CD4-positive, CD25-positive, alpha-beta regulatory T cell (primary cell): ENCODE data around the gene SLC12A6. TPM values are rescaled to one million over a fixed set of nuclear protein-coding genes. Genes with fewer than 3 reads are reported as not detected.

Experiments used
- ATAC-seq, 2 donors: fragments of 150-1000 bp; cut with Tn5 transposase; one replicate each; pipeline ENCODE4 v1.10.0; 2021; ENCODE audit warnings: low read depth in 2 of 2, moderate number of reproducible peaks in 2 of 2, moderate library complexity in 1 of 2
- DNase-seq, 3 donors: peaks; one replicate each; pipeline versions ENCODE4 v3.0.0 to v3.0.0-alpha.2; 2012 to 2022; ENCODE audit warnings: mixed read lengths in 1 of 3
- H3K27ac ChIP-seq: one replicate; pipeline ENCODE4 v1.7.0; 2013; ENCODE audit warnings: mild to moderate bottlenecking, low read length; ENCODE audit not compliant: insufficient read depth, poor library complexity, severe bottlenecking
- H3K27me3 ChIP-seq: one replicate; pipeline ENCODE4 v1.7.0; 2013; ENCODE audit warnings: low read length; ENCODE audit not compliant: control insufficient read depth, insufficient read depth
- H3K36me3 ChIP-seq: one replicate; pipeline ENCODE4 v1.7.0; 2013; ENCODE audit warnings: mild to moderate bottlenecking, low read length, moderate library complexity; ENCODE audit not compliant: control insufficient read depth, insufficient read depth
- H3K4me1 ChIP-seq: 2 replicates; pipeline ENCODE4 v1.7.0; 2013; ENCODE audit warnings: mild to moderate bottlenecking, low read length; ENCODE audit not compliant: insufficient read depth, control insufficient read depth, poor library complexity, severe bottlenecking
- H3K4me3 ChIP-seq: one replicate; pipeline ENCODE4 v1.7.0; 2013; ENCODE audit warnings: low read depth, mild to moderate bottlenecking, low read length, moderate library complexity
- H3K9me3 ChIP-seq, 2 experiments: 1 replicate in 1 of 2; 2 replicates in 1 of 2; pipeline ENCODE4 v1.7.0; 2013; ENCODE audit warnings: low read length in 2 of 2, mild to moderate bottlenecking in 1 of 2, moderate library complexity in 1 of 2; ENCODE audit not compliant: control insufficient read depth in 2 of 2
- H3K27ac Mint-ChIP-seq, 3 donors: one replicate each; pipeline ENCODE4 v1.8.0; 2020 to 2022; ENCODE audit warnings: mild to moderate bottlenecking in 3 of 3, mixed read lengths in 3 of 3, moderate library complexity in 2 of 3
- H3K27me3 Mint-ChIP-seq: one replicate; pipeline ENCODE4 v1.8.0; 2022; ENCODE audit warnings: mild to moderate bottlenecking, mixed read lengths
- H3K36me3 Mint-ChIP-seq: one replicate; pipeline ENCODE4 v1.8.0; 2020; ENCODE audit warnings: mixed read lengths
- H3K4me1 Mint-ChIP-seq, 4 donors: one replicate each; pipeline ENCODE4 v1.8.0; 2020 to 2022; ENCODE audit warnings: mixed read lengths in 4 of 4, mild to moderate bottlenecking in 1 of 4
- H3K4me3 Mint-ChIP-seq, 4 donors: one replicate each; pipeline ENCODE4 v1.8.0; 2020 to 2022; ENCODE audit warnings: mild to moderate bottlenecking in 4 of 4, mixed read lengths in 4 of 4, moderate library complexity in 3 of 4
- H3K9me3 Mint-ChIP-seq, 7 donors: one replicate each; pipeline ENCODE4 v1.8.0; 2020 to 2022; ENCODE audit warnings: mixed read lengths in 7 of 7, mild to moderate bottlenecking in 3 of 7, moderate library complexity in 2 of 7
- polyA plus RNA-seq, 4 donors: library from polyadenylated mRNA; unstranded; fragments of 300-500 nt; fragmentation: Illumina TruSeq; gene quantifications; one replicate each; pipeline ENCODE4 v1.2.3, GENCODE V29; 2021
- total RNA-seq: library from RNA; stranded (reverse); gene quantifications from one replicate; pipeline ENCODE4 v1.2.3, GENCODE V29; 2022

SLC12A6 gene
- total and polyA plus RNA-seq, 5 donors from 2014 or later: 14.1 to 150 (median 14.7) TPM

DNA sequence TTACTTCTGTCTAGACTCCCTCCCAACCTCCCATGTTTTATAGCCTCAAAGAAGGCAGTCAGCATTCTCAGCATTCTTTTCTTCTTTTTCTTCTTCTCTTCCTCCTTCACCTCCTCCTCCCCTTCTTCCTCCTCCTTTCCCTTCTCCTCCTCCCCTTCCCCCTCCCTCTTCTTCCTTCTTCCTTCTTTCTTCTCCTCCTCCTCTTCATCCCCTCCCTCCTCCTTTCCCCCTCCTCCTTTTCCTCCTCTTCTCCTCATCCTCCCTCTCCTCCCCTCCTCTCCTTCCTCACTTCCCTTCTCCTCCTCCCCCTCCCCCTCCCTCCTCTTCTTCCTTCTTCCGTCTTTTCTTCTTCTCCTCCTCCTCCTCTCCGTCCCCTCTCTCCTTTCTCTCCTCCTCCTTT lies 33.1 kb upstream of the SLC12A6 start:
- H3K9me3 ChIP-seq: no peaks in the 10 kb centered on the region
- H3K9me3 Mint-ChIP-seq: no peaks in the 10 kb centered on the region
- H3K4me1 ChIP-seq: peaks cover 19% of the 10 kb centered on the region
- no peaks in the 10 kb centered on the region for H3K27me3 ChIP-seq
- ATAC-seq (no peak), DNase-seq (no peak)
- no peak overlapping the region for H3K4me3 ChIP-seq
- H3K4me1 Mint-ChIP-seq: peaks cover 5 to 32% (median 10%) of the 10 kb centered on the region in 4 donors
- peak overlapping the region in 1 of 4 donors; percentile 77 for H3K4me3 Mint-ChIP-seq
- H3K27me3 Mint-ChIP-seq: no peaks in the 10 kb centered on the region
- H3K27ac ChIP-seq: no peak overlapping the region
- no peaks in the 10 kb centered on the region for H3K36me3 ChIP-seq
- no peaks in the 10 kb centered on the region for H3K36me3 Mint-ChIP-seq
- peak overlapping the region; percentile 5 to 42 (median 25) for H3K27ac Mint-ChIP-seq

DNA sequence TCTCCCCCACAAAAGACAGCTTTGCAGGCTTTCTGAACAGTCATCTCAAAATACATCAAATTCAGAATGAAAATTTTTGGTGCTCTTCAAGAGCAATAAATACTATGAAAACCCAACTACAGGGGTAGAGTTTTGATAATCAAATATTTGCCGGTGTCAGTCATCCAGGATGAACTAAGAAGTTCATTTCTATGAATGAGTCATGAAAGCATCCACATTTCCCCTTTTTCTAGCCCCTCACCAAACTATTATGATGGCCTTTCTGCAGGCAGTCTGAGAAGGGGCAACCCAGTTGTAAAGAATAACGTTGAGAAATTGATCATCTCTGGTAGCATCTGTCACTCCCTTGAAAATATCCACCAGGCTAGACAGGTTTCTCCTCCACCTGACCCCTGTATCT lies 32.5 kb upstream of the SLC12A6 start:
- H3K4me3 Mint-ChIP-seq: peak overlapping the region in 2 of 4 donors; percentile 58 to 77
- Histone ChIP-seq H3K27ac (no peak overlapping the region), H3K9me3 (no peaks in the 10 kb centered on the region), H3K4me3 (no peak overlapping the region), H3K27me3 (no peaks in the 10 kb centered on the region), H3K36me3 (no peaks in the 10 kb centered on the region), H3K4me1 (peaks cover 24% of the 10 kb centered on the region)
- H3K36me3 Mint-ChIP-seq: no peaks in the 10 kb centered on the region
- H3K27ac Mint-ChIP-seq: peak overlapping the region; percentile 5 to 42 (median 25)
- DNase-seq (no peak), ATAC-seq (no peak)
- no peaks in the 10 kb centered on the region for H3K9me3 Mint-ChIP-seq
- peaks cover 6 to 37% (median 13%) of the 10 kb centered on the region in 4 donors for H3K4me1 Mint-ChIP-seq
- H3K27me3 Mint-ChIP-seq: no peaks in the 10 kb centered on the region

DNA sequence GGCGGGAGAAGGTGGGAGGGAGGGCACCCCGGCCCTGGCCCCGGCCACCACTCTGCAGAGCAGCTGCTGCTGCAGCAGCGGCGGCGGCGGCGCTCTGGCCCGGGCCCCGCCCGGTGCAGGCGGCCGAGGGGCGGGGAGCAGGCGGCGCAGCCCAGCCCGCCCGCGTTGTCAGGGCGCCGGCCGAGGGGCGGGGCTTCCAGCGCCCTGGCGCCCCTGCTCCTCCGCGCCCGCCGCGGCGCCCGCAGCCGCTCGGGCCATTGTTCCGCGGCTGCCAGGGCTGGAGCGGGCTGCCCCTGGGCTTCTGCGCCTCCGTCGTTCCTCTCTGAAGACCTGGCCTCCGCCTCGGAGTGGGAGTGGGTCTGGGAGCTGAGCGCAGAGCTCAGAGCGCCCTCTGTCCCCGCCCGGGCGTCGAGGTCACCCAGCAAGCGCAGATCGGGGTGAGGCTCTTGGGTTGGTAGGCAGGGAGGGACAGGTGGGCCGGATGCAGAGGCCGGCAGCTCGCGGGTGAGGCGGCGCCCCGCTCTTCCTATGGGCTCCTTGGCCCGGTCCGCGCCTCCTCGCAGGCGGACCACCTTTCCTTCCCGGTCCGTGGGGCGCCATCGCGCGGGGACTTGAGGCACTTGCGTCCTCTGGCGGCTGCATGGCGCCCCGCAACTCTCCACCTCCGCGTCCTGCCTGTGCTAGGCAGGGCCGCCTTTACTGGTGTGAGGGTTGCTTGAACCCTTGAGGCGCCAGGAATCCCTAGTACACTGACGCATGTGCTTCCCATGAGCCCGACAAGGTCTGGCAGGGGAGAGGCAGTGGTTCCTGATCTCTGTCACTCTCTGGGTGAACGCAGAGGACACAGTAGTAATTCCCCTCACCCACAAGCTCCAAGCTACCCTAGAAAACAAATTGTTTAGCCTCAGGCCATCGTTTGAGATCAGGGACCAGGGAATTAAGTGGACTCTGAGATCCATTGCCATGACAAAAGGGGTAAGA lies 29.8 kb upstream of the SLC12A6 start, which contains the start of gene LPCAT4:
Gene LPCAT4 (minus strand): TSS at position 96 of the 981 bp plus-strand sequence. CDS start 96 bp downstream, outside the sequence.
- ATAC-seq: peak; percentile 85 to 87
- peaks cover 12 to 56% (median 17%) of the 10 kb centered on the region in 4 donors for H3K4me1 Mint-ChIP-seq
- peak within 1 kb of the TSS; percentile 94 to 100 (median 98) for H3K4me3 Mint-ChIP-seq

DNA sequence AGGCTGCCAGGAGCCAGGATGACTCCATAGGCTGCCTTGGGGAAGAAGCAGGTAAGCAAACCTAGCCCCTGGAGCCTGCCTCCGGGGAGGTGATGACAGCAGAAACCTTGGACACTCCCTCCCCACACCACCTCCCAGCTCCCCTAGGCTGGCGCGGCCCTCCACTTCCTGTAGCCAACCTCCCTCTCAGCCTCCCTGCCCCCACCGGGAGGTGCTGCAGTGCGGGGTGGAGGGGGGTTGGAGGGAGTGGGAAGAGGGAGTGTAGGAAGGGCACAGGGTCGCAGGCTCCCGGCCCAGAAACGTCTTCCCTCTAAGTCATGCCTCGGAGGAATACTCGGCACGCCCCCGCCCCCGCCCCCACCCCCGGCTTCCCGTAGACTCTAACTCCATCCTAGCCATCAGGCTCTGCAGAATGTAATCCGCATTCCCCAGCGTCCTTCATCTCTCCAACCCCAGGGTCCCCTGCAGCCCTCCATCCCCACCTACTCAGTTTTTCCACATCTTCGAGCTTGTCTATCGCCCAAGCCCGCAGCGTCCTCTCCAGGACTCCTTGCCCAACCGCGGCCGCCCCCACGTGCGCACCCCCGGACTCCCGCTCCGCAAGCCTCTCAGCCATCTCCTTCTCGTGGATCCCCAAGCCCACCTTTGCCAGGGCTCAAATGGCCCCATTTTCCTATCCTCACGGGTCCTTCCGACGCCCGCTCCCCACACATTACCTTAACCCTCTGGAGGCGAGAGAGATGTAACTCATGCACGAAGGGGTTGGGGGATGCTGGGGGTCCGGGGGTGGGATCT lies 28.9 kb upstream of the SLC12A6 start:
- ATAC-seq: no peak
- Histone ChIP-seq H3K36me3 (peaks cover 14% of the 10 kb centered on the region), H3K27me3 (no peaks in the 10 kb centered on the region), H3K9me3 (no peaks in the 10 kb centered on the region), H3K27ac (peak overlapping the region; percentile 37), H3K4me1 (peaks cover 30% of the 10 kb centered on the region), H3K4me3 (peak overlapping the region; percentile 80)
- Mint-ChIP-seq H3K4me3 (peak overlapping the region; percentile 94 to 100 (median 98)), H3K27ac (peak overlapping the region; percentile 45 to 96 (median 96)), H3K27me3 (no peaks in the 10 kb centered on the region), H3K36me3 (peaks cover 14% of the 10 kb centered on the region), H3K4me1 (peaks cover 12 to 56% (median 16%) of the 10 kb centered on the region in 4 donors), H3K9me3 (no peaks in the 10 kb centered on the region)
- DNase-seq: peak; percentile 28 to 71 (median 53)

More for the DNA sequence above, 29.8 kb upstream of the SLC12A6 start, which contains the start of gene LPCAT4:
- DNase-seq: peak; percentile 84 to 98 (median 91)
- Histone ChIP-seq H3K27ac (peak within 1 kb of the TSS; percentile 90), H3K4me1 (peaks cover 30% of the 10 kb centered on the region), H3K36me3 (peaks cover 9% of the 10 kb centered on the region), H3K27me3 (no peaks in the 10 kb centered on the region), H3K4me3 (peak within 1 kb of the TSS; percentile 97), H3K9me3 (no peaks in the 10 kb centered on the region)
- Mint-ChIP-seq H3K27me3 (no peaks in the 10 kb centered on the region), H3K9me3 (no peaks in the 10 kb centered on the region), H3K36me3 (peaks cover 8% of the 10 kb centered on the region), H3K27ac (peak within 1 kb of the TSS; percentile 93 to 96 (median 96))

DNA sequence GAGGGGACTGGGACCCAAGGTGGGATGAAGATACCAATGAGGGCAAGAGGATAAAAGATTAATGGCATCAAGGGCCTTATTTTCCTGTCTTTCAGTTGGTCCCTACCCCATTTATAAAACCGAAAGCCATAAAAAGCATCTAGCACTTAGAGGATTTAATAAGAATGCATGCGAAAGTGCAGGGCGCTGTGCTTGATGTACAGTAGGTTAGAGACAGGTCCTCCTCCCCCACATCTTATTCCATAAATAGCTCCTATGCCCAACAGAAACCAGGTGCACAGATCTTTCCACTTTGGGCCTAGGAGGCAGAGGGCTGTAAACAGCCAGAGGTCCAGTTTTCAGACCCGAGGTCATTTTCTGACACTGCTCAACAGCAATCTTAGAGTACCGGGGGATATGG lies 28.3 kb upstream of the SLC12A6 start:
- Mint-ChIP-seq H3K9me3 (no peaks in the 10 kb centered on the region), H3K36me3 (peaks cover 18% of the 10 kb centered on the region), H3K4me1 (peaks cover 12 to 56% (median 15%) of the 10 kb centered on the region in 4 donors), H3K27me3 (no peaks in the 10 kb centered on the region), H3K27ac (peak overlapping the region; percentile 76 to 96 (median 79)), H3K4me3 (peak overlapping the region; percentile 94 to 100 (median 98))
- H3K9me3 ChIP-seq: no peaks in the 10 kb centered on the region
- peaks cover 21% of the 10 kb centered on the region for H3K36me3 ChIP-seq
- DNase-seq (peak in 1 of 3 donors; percentile 25), ATAC-seq (no peak)
- H3K27ac ChIP-seq: peak overlapping the region; percentile 37
- H3K27me3 ChIP-seq: no peaks in the 10 kb centered on the region
- peaks cover 30% of the 10 kb centered on the region for H3K4me1 ChIP-seq
- peak overlapping the region; percentile 80 for H3K4me3 ChIP-seq

DNA sequence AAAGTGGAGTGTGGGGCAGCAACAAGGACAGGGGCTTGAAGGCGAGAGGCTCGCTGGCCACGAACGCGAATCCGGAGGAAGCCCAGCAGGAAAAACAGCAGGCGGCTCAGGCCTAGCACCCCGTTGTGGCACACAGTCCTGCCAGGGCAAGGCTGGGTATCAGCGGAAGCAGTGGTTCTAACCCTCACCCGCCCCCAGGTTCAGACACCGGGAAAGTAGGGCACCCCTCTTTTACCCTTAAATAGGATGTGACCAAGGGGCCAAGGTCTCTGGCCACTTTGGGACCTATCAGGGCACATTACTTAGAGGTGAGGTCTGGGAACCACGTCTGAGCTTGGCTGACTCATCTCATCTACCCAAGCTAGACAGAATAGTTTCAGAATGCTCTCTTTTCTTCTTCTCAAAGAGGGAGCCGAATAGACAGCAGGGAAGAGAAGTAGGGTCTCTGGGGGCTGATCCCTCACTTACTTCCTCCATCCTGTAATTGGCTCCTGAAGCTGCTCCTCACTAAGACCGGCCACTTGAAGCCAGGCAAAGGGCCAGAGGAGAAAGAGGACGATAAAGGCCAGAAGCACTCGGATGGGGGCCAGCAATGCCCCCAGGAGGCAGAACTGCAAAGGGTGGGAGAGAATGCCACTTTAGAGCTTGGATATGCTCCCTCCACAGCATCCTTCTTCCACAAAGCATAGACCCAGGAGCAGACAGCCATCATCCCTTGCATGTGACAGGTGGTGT lies 27.7 kb upstream of the SLC12A6 start:
- Histone ChIP-seq H3K27me3 (no peaks in the 10 kb centered on the region), H3K27ac (peak overlapping the region; percentile 42), H3K36me3 (peaks cover 26% of the 10 kb centered on the region), H3K4me3 (peak overlapping the region; percentile 80), H3K4me1 (peaks cover 30% of the 10 kb centered on the region), H3K9me3 (no peaks in the 10 kb centered on the region)
- Mint-ChIP-seq H3K27ac (peak overlapping the region; percentile 26 to 96 (median 79)), H3K4me1 (peaks cover 12 to 52% (median 15%) of the 10 kb centered on the region in 4 donors), H3K9me3 (no peaks in the 10 kb centered on the region), H3K27me3 (no peaks in the 10 kb centered on the region), H3K4me3 (peak overlapping the region; percentile 94 to 100 (median 98)), H3K36me3 (peaks cover 22% of the 10 kb centered on the region)
- DNase-seq (peak in 1 of 3 donors; percentile 13), ATAC-seq (no peak)

DNA sequence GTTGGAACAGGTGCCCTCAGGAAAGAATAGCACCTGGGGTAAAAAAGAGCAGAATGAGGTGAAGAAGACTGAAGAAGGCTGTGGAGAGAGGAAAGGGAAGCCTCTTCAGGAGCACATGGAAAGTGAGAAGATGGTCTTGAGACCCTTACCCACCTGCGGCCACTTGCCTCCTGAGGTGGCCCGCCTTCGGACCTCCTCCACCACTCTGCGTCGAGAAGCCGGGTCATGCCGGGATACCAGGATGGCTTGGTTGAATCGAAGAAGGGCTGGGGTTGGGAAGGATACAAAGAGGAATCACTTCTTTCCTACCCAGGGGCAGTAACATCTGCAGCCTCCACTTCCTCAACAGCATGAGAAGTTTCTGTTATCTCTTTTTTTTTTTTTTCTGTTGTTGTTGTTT lies 26.5 kb upstream of the SLC12A6 start:
- peaks cover 12 to 45% (median 15%) of the 10 kb centered on the region in 4 donors for H3K4me1 Mint-ChIP-seq
- H3K27ac Mint-ChIP-seq: no peak overlapping the region
- no peaks in the 10 kb centered on the region for H3K9me3 Mint-ChIP-seq
- no peaks in the 10 kb centered on the region for H3K27me3 Mint-ChIP-seq
- Histone ChIP-seq H3K4me3 (no peak overlapping the region), H3K27ac (no peak overlapping the region), H3K27me3 (no peaks in the 10 kb centered on the region), H3K36me3 (peaks cover 37% of the 10 kb centered on the region), H3K9me3 (no peaks in the 10 kb centered on the region), H3K4me1 (peaks cover 30% of the 10 kb centered on the region)
- DNase-seq: no peak
- no peak for ATAC-seq
- H3K36me3 Mint-ChIP-seq: peaks cover 29% of the 10 kb centered on the region
- peak overlapping the region in 2 of 4 donors; percentile 35 to 94 for H3K4me3 Mint-ChIP-seq
